SK-N-SH (cell line): ENCODE results near the gene ZNF354C. TPM values are rescaled to one million over a fixed set of nuclear protein-coding genes. Genes with fewer than 3 reads are reported as not detected.

Experiments
- CTCF ChIA-PET: fragments of 300-600, 350-600 bp; formaldehyde crosslinking; extraction: SDS; loops from one replicate; lab custom pipeline; 2021; lab: Yijun Ruan, JAX
- POLR2A ChIA-PET: fragments of 350-600 bp; sonication (Branson Sonifier 250); formaldehyde crosslinking; extraction: SDS; loops from one replicate; lab custom pipeline; 2020; ENCODE audit warnings: antibody characterized with exemption, inconsistent platforms; lab: Yijun Ruan, JAX
- DNase-seq: peaks from one replicate; pipeline ENCODE4 v3.0.0; 2012
- H2AFZ ChIP-seq: fragments of 200-600 bp; sonication (generic); 2 replicates; pipeline ENCODE4 v1.8.1; 2016; ENCODE audit warnings: antibody characterized with exemption, mild to moderate bottlenecking, low read depth
- H3F3A ChIP-seq: fragments of 200-600 bp; sonication (generic); replicated peaks from 2 replicates; pipeline ENCODE3; 2016; ENCODE audit warnings: antibody characterized with exemption, mild to moderate bottlenecking; ENCODE audit not compliant: insufficient read depth
- H3K27ac ChIP-seq, 2 experiments: fragments of 200-500 bp in 1 of 2; fragments of 200-600 bp in 1 of 2; sonication (Bioruptor generic) in 1 of 2; sonication (generic), shearing (Covaris generic) in 1 of 2; 2 replicates each; pipeline versions ENCODE4 v1.5.1 to v1.6.1; 2014 to 2016; ENCODE audit warnings: low read depth in 2 of 2, inconsistent platforms in 1 of 2, low read length in 1 of 2, mild to moderate bottlenecking in 1 of 2, mixed read lengths in 1 of 2
- H3K27me3 ChIP-seq: fragments of 200-600 bp; sonication (generic), shearing (Covaris generic); 2 replicates; pipeline ENCODE4 v1.6.1; 2016; ENCODE audit warnings: mixed run types; ENCODE audit not compliant: insufficient read depth
- H3K36me3 ChIP-seq, 2 experiments: fragments of 200-500 bp in 1 of 2; fragments of 200-600 bp in 1 of 2; sonication (Bioruptor generic) in 1 of 2; sonication (generic) in 1 of 2; replicated peaks in 1 of 2; 2 replicates each; pipeline versions ENCODE3 to v1.5.1; 2014 to 2016; ENCODE audit warnings: low read length in 1 of 2, mild to moderate bottlenecking in 1 of 2; ENCODE audit not compliant: insufficient read depth in 2 of 2, control insufficient read depth in 1 of 2
- H3K4me1 ChIP-seq, 2 experiments: fragments of 200-500 bp in 1 of 2; fragments of 200-600 bp in 1 of 2; sonication (Bioruptor generic) in 1 of 2; sonication (generic), shearing (Covaris generic) in 1 of 2; 2 replicates each; pipeline versions ENCODE4 v1.5.1 to v1.6.1; 2014 to 2016; ENCODE audit warnings: low read depth in 1 of 2, low read length in 1 of 2, mixed run types in 1 of 2; ENCODE audit not compliant: insufficient read depth in 2 of 2, control insufficient read depth in 1 of 2
- H3K4me2 ChIP-seq: fragments of 200-600 bp; sonication (generic), shearing (Covaris generic); 2 replicates; pipeline ENCODE4 v1.6.1; 2017; ENCODE audit warnings: mixed run types
- H3K4me3 ChIP-seq, 2 experiments: fragments of 200-500 bp in 1 of 2; fragments of 200-600 bp in 1 of 2; sonication (Bioruptor generic) in 1 of 2; sonication (generic), shearing (Covaris generic) in 1 of 2; 2 replicates each; pipeline versions ENCODE4 v1.5.1 to v1.8.1; 2014 to 2016; ENCODE audit warnings: low read depth in 2 of 2, inconsistent platforms in 1 of 2, low read length in 1 of 2, mild to moderate bottlenecking in 1 of 2, mixed read lengths in 1 of 2, moderate library complexity in 1 of 2
- H3K79me2 ChIP-seq: fragments of 200-600 bp; sonication (generic); 2 replicates; pipeline ENCODE4 v1.8.1; 2017; ENCODE audit warnings: mild to moderate bottlenecking; ENCODE audit not compliant: insufficient read depth
- H3K9ac ChIP-seq: fragments of 200-600 bp; sonication (generic); 2 replicates; pipeline ENCODE4 v1.6.1; 2017; ENCODE audit warnings: mixed run types
- H3K9me2 ChIP-seq: fragments of 200-600 bp; sonication (generic); 2 replicates; pipeline ENCODE4 v1.6.1; 2017; ENCODE audit warnings: mixed run types
- H3K9me3 ChIP-seq: fragments of 200-600 bp; sonication (generic); 2 replicates; pipeline ENCODE4 v1.6.1; 2017; ENCODE audit warnings: mixed run types, mild to moderate bottlenecking, moderate library complexity
- H4K20me1 ChIP-seq: fragments of 200-600 bp; sonication (generic); 2 replicates; pipeline ENCODE4 v1.6.1; 2017; ENCODE audit warnings: mild to moderate bottlenecking, mixed run types; ENCODE audit not compliant: insufficient read depth
- CHD2 ChIP-seq: fragments of 150-350 bp; IDR thresholded peaks from 2 replicates; pipeline ENCODE4 v1.6.1; 2018; ENCODE audit warnings: low read length; ENCODE audit not compliant: partially characterized antibody
- EP300 ChIP-seq, 2 experiments: IDR thresholded peaks; 2 replicates each; pipeline versions ENCODE4 v1.4.0 to v1.6.1; 2012; ENCODE audit warnings: borderline replicate concordance in 1 of 2, low read depth in 1 of 2, low read length in 1 of 2
- EZH2phosphoT487 ChIP-seq: fragments of 200-600 bp; sonication (generic); IDR thresholded peaks from 2 replicates; pipeline ENCODE4 v1.6.1; 2017; ENCODE audit warnings: low read depth, mixed run types, mild to moderate bottlenecking, antibody characterized with exemption, moderate library complexity, borderline replicate concordance
- GATA2 ChIP-seq: sonication (generic); formaldehyde crosslinking; IDR thresholded peaks from 2 replicates; pipeline ENCODE4 v1.5.0; 2020; ENCODE audit warnings: mild to moderate bottlenecking, missing genetic modification reagents
- JUND ChIP-seq: IDR thresholded peaks from 2 replicates; pipeline ENCODE4 v1.4.0; 2012
- MEF2A ChIP-seq: IDR thresholded peaks from 2 replicates; pipeline ENCODE4 v1.4.0; 2012; ENCODE audit warnings: low read depth, borderline replicate concordance
- MXI1 ChIP-seq: IDR thresholded peaks from 2 replicates; pipeline ENCODE4 v1.6.1; 2012; ENCODE audit warnings: mild to moderate bottlenecking, low read depth, low read length, improper control_type of control experiment
- NFIC ChIP-seq: IDR thresholded peaks from 2 replicates; pipeline ENCODE4 v1.4.0; 2012; ENCODE audit warnings: borderline replicate concordance
- NRF1 ChIP-seq: IDR thresholded peaks from 2 replicates; pipeline ENCODE4 v1.6.1; 2012; ENCODE audit warnings: low read depth, mild to moderate bottlenecking, low read length
- POLR2AphosphoS5 ChIP-seq: IDR thresholded peaks from 2 replicates; pipeline ENCODE4 v1.6.1; 2012; ENCODE audit warnings: low read depth, low read length
- RAD21 ChIP-seq: IDR thresholded peaks from 2 replicates; pipeline ENCODE4 v1.6.1; 2012; ENCODE audit warnings: mild to moderate bottlenecking, low read length
- RCOR1 ChIP-seq: fragments of 150-350 bp; IDR thresholded peaks from 2 replicates; pipeline ENCODE4 v1.6.1; 2017; ENCODE audit warnings: antibody characterized with exemption, low read length
- RXRA ChIP-seq: IDR thresholded peaks from 2 replicates; pipeline ENCODE4 v1.4.0; 2012; ENCODE audit warnings: low read depth, mild to moderate bottlenecking, borderline replicate concordance
- SIN3A ChIP-seq: IDR thresholded peaks from 2 replicates; pipeline ENCODE4 v1.6.1; 2012; ENCODE audit warnings: low read depth, mild to moderate bottlenecking, low read length, moderate library complexity, borderline replicate concordance
- TCF12 ChIP-seq: IDR thresholded peaks from 2 replicates; pipeline ENCODE4 v1.4.0; 2012
- TEAD4 ChIP-seq: IDR thresholded peaks from 2 replicates; pipeline ENCODE4 v1.4.0; 2012; ENCODE audit warnings: mild to moderate bottlenecking, borderline replicate concordance; ENCODE audit not compliant: insufficient read depth
- YY1 ChIP-seq: IDR thresholded peaks from 2 replicates; pipeline ENCODE4 v1.4.0; 2012; ENCODE audit warnings: low read depth, mild to moderate bottlenecking
- WGBS: methylation state at CpG from one replicate; pipeline ENCODE4 v1.1.6; 2017; ENCODE audit warnings: low lambda C conversion rate; 5-methylcytosine and 5-hydroxymethylcytosine counted together
- polyA plus RNA-seq, 3 experiments: library from polyadenylated mRNA; depleted of rRNA; stranded (reverse); fragments of >200 nt; gene quantifications; 2 replicates each; pipeline ENCODE4 v1.2.3, GENCODE V29; 2012
- TF ChIP-seq, protein P1 (sequence below): IDR thresholded peaks from 2 replicates; pipeline ENCODE4 v1.4.0; 2012; ENCODE audit warnings: low read depth, borderline replicate concordance
- TF ChIP-seq, protein P2 (sequence below): IDR thresholded peaks from 2 replicates; pipeline ENCODE4 v1.6.1; 2012; ENCODE audit warnings: mild to moderate bottlenecking, low read depth, low read length, moderate library complexity
- TF ChIP-seq, protein P3 (sequence below): IDR thresholded peaks from 2 replicates; pipeline ENCODE4 v1.4.0; 2012; ENCODE audit warnings: low read depth

Gene ZNF354C
- polyA plus RNA-seq, 1 of the 3 experiments (the other 2 are of a cell fraction), result 1.1 TPM

DNA sequence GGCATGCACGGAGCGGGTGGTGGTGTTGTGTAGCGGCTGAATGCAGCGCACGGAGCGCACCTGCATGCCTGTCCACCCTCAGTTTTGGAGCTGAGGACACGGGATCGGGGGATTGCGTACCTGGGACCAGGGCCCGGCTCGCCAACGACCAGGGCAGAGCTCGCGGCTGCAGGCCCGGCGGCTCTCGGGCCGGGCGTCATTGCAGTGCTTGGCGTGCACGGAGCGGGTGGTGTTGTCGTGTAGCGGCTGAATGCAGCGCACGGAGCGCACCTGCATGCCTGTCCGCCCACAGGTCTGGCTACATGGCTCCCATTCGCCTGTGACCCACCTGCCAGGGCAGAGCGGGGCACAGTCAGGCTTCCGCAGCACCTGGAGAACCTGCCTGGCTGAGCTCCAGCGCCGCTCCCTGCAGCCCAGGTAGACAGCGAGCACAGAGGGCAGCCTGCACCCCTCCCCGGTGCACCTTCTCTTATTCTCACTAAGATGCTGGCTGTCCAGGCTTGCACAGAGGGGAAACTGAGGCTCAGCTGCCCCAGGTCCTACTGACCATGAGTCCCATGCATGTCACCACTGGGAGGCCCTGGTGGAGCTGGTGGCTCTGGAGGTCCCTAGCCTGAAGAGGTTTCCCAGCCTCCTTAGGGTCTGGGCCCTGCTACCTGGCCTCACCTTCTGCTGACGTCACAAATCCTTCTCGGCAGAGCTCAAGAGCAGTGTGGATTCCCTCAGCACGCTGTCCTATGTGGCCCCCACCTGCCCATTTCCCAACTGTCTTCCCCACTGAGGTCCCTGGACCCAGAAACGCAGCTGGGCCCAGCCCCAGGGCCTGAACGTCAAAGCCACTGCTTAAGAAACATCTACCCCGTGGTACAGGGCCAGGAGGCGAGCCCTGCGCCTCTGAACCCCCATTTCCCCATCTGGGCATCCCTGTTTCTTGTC, 64.9 kb downstream of the ZNF354C start:
- no peak overlapping the region for H3K9ac ChIP-seq
- ChIA-PET CTCF (interaction anchor here (1.1 kb wide), 1 partner anchor 42 kb away, joined by 4 read pairs; no protein-coding TSS in a partner anchor), POLR2A (no interaction called here)
- no peaks in the 10 kb centered on the region for H3K9me3 ChIP-seq
- H2AFZ ChIP-seq, result no peak overlapping the region
- H3K4me1 ChIP-seq, result no peaks in the 10 kb centered on the region
- H3K36me3 ChIP-seq, result no peaks in the 10 kb centered on the region
- no peak overlapping the region for H3K4me3 ChIP-seq
- no peak for DNase-seq
- H3K79me2 ChIP-seq, result no peaks in the 10 kb centered on the region
- H3F3A ChIP-seq, result no peaks in the 10 kb centered on the region
- 55% methylated on average over 9 of the region's 43 CpGs for WGBS
- H3K27ac ChIP-seq, result no peak overlapping the region
- TF ChIP-seq GATA2 (CRISPR knock-in tag) (no peak), RCOR1 (no peak), MXI1 (no peak), EP300 (IDR thresholded peaks at IDR 0.05; ENCODE audit: borderline replicate concordance in 1 of 2, low read depth in 1 of 2, low read length in 1 of 2) (no peak), EZH2phosphoT487 (no peak), POLR2AphosphoS5 (no peak), NFIC (no peak), MEF2A (no peak), JUND (no peak)
- TF ChIP-seq, protein P1, sequence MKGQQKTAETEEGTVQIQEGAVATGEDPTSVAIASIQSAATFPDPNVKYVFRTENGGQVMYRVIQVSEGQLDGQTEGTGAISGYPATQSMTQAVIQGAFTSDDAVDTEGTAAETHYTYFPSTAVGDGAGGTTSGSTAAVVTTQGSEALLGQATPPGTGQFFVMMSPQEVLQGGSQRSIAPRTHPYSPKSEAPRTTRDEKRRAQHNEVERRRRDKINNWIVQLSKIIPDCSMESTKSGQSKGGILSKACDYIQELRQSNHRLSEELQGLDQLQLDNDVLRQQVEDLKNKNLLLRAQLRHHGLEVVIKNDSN, result no peak
- H3K9me2 ChIP-seq, result no peaks in the 10 kb centered on the region
- no peak overlapping the region for H3K4me2 ChIP-seq
- no peaks in the 10 kb centered on the region for H3K27me3 ChIP-seq
- no peaks in the 10 kb centered on the region for H4K20me1 ChIP-seq

DNA sequence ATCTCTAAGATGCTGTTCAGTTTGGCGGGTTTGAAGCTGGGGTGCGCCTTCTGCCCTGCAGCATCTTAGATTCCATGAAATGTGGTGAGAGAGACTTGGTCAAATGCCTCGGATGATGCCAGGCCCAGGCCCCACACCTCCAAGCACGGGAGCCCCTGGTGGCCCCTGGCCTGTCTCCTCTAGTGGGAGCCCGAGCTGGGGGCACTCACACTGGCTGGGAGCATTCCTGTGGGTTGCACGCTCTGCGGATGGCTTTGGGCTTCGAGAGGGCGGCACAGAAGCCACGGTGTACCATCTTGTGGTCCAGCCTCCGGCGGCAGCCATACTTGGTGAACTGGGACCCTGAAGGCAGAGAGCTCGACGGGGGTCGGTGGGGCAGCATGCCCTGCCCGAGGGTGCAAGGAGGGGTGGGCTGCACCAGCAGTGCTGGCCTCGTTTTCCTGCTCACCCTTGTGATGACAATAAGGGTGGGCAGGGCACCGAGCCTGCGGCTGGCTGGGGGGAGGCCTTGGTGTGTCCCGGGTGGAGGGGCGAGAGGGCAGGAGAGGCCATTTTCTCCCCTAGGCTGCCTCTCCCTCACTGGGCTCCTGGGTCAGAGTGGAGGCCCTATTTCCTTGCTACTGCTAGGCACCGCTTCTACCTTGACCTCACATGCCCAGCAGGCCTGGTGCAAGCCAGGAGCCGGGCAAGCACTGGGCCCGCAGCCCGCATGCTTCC, 65.8 kb downstream of the ZNF354C start:
- H3K9ac ChIP-seq, result no peak overlapping the region
- no peak overlapping the region for H3K4me3 ChIP-seq
- TF ChIP-seq CHD2, result no peak
- TF ChIP-seq TEAD4, result no peak
- TF ChIP-seq RAD21, result no peak
- no peak for TF ChIP-seq EP300 (IDR thresholded peaks at IDR 0.05; ENCODE audit: borderline replicate concordance in 1 of 2, low read depth in 1 of 2, low read length in 1 of 2)
- no peak for TF ChIP-seq RXRA
- TF ChIP-seq SIN3A, result no peak
- no peak for TF ChIP-seq TCF12
- no peak for TF ChIP-seq NRF1
- TF ChIP-seq, protein P2, sequence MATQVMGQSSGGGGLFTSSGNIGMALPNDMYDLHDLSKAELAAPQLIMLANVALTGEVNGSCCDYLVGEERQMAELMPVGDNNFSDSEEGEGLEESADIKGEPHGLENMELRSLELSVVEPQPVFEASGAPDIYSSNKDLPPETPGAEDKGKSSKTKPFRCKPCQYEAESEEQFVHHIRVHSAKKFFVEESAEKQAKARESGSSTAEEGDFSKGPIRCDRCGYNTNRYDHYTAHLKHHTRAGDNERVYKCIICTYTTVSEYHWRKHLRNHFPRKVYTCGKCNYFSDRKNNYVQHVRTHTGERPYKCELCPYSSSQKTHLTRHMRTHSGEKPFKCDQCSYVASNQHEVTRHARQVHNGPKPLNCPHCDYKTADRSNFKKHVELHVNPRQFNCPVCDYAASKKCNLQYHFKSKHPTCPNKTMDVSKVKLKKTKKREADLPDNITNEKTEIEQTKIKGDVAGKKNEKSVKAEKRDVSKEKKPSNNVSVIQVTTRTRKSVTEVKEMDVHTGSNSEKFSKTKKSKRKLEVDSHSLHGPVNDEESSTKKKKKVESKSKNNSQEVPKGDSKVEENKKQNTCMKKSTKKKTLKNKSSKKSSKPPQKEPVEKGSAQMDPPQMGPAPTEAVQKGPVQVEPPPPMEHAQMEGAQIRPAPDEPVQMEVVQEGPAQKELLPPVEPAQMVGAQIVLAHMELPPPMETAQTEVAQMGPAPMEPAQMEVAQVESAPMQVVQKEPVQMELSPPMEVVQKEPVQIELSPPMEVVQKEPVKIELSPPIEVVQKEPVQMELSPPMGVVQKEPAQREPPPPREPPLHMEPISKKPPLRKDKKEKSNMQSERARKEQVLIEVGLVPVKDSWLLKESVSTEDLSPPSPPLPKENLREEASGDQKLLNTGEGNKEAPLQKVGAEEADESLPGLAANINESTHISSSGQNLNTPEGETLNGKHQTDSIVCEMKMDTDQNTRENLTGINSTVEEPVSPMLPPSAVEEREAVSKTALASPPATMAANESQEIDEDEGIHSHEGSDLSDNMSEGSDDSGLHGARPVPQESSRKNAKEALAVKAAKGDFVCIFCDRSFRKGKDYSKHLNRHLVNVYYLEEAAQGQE, result no peak
- TF ChIP-seq MXI1, result no peak
- TF ChIP-seq, protein P3, sequence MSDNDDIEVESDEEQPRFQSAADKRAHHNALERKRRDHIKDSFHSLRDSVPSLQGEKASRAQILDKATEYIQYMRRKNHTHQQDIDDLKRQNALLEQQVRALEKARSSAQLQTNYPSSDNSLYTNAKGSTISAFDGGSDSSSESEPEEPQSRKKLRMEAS, result no peak
- no peak for TF ChIP-seq YY1
- H3K36me3 ChIP-seq, result no peaks in the 10 kb centered on the region
- H3K27me3 ChIP-seq, result no peaks in the 10 kb centered on the region
- CTCF ChIA-PET, result no interaction called here
- H4K20me1 ChIP-seq, result no peaks in the 10 kb centered on the region
- no peaks in the 10 kb centered on the region for H3K79me2 ChIP-seq
- DNase-seq, result no peak
- no peaks in the 10 kb centered on the region for H3K9me3 ChIP-seq
- POLR2A ChIA-PET, result no interaction called here
- H3K4me1 ChIP-seq, result no peaks in the 10 kb centered on the region
- 49% methylated on average over 11 of the region's 25 CpGs for WGBS
- H3K9me2 ChIP-seq, result no peaks in the 10 kb centered on the region
- no peak overlapping the region for H3K4me2 ChIP-seq
- no peaks in the 10 kb centered on the region for H3F3A ChIP-seq
- no peak overlapping the region for H2AFZ ChIP-seq
- no peak overlapping the region for H3K27ac ChIP-seq
